Keratinocyte (primary cell): ENCODE results near the gene RERE. TPM values are rescaled to one million over a fixed set of nuclear protein-coding genes. Genes with fewer than 3 reads are reported as not detected.

Experiments used
- DNase-seq: peaks from one replicate; pipeline ENCODE4 v3.0.0-alpha.2; 2011; ENCODE audit warnings: low read depth, missing footprints, low spot score
- FAIRE-seq: peaks from 2 replicates; lab custom pipeline; 2011; peaks lifted over from hg19 to GRCh38; lab: Jason Lieb, UNC
- H2AFZ ChIP-seq: 2 replicates; pipeline ENCODE4 v1.6.0; 2012; ENCODE audit warnings: low read length, control low read depth, inconsistent platforms; ENCODE audit not compliant: control insufficient read depth
- H3K27ac ChIP-seq: 2 replicates; pipeline ENCODE4 v1.5.1; 2011; ENCODE audit warnings: low read length; ENCODE audit not compliant: control insufficient read depth, insufficient read depth
- H3K27me3 ChIP-seq: 3 replicates; pipeline ENCODE4 v1.6.0; 2011; ENCODE audit warnings: low read length; ENCODE audit not compliant: control insufficient read depth, insufficient read depth; ENCODE audit errors: extremely low read depth
- H3K36me3 ChIP-seq, 2 experiments: 2 replicates in 1 of 2; 3 replicates in 1 of 2; pipeline ENCODE4 v1.5.1; 2011; ENCODE audit warnings: low read length in 2 of 2, mild to moderate bottlenecking in 1 of 2; ENCODE audit not compliant: control insufficient read depth in 2 of 2, insufficient read depth in 2 of 2; ENCODE audit errors: extremely low read depth in 1 of 2
- H3K4me1 ChIP-seq: 3 replicates; pipeline ENCODE4 v1.5.1; 2011; ENCODE audit warnings: low read length; ENCODE audit not compliant: control insufficient read depth, insufficient read depth; ENCODE audit errors: extremely low read depth
- H3K4me2 ChIP-seq: 3 replicates; pipeline ENCODE4 v1.6.0; 2011; ENCODE audit warnings: low read depth, low read length; ENCODE audit not compliant: control insufficient read depth, insufficient read depth; ENCODE audit errors: extremely low read depth
- H3K4me3 ChIP-seq, 3 experiments: fragments of 200-600 bp in 1 of 3; sonication (generic) in 1 of 3; 2 replicates in 2 of 3; 3 replicates in 1 of 3; pipeline ENCODE4 v1.5.1; 2011 to 2016; ENCODE audit warnings: low read length in 3 of 3, mild to moderate bottlenecking in 3 of 3, control low read depth in 2 of 3, inconsistent platforms in 1 of 3, low read depth in 1 of 3, mixed read lengths in 1 of 3, mixed run types in 1 of 3, moderate library complexity in 1 of 3; ENCODE audit not compliant: control insufficient read depth in 2 of 3, insufficient read depth in 2 of 3; ENCODE audit errors: extremely low read depth in 1 of 3
- H3K79me2 ChIP-seq: 2 replicates; pipeline ENCODE4 v1.6.0; 2012; ENCODE audit warnings: low read length; ENCODE audit not compliant: control insufficient read depth, insufficient read depth
- H3K9ac ChIP-seq: 3 replicates; pipeline ENCODE4 v1.6.0; 2011; ENCODE audit warnings: low read length; ENCODE audit not compliant: control insufficient read depth, insufficient read depth; ENCODE audit errors: extremely low read depth
- H3K9me1 ChIP-seq: 3 replicates; pipeline ENCODE4 v1.6.0; 2011; ENCODE audit warnings: low read length; ENCODE audit not compliant: control insufficient read depth, insufficient read depth; ENCODE audit errors: extremely low read depth
- H3K9me3 ChIP-seq: 2 replicates; pipeline ENCODE4 v1.5.1; 2012; ENCODE audit warnings: low read depth, low read length; ENCODE audit not compliant: control insufficient read depth
- H4K20me1 ChIP-seq: 3 replicates; pipeline ENCODE4 v1.6.0; 2011; ENCODE audit warnings: low read length; ENCODE audit not compliant: control insufficient read depth, insufficient read depth; ENCODE audit errors: extremely low read depth
- EZH2 ChIP-seq: IDR thresholded peaks from one replicate; pipeline ENCODE4 v1.6.1; 2012; ENCODE audit warnings: inconsistent platforms, mild to moderate bottlenecking, low read length, moderate library complexity
- dilution Hi-C: fragments of 300-500 bp; cut with MboI; formaldehyde crosslinking; loops from one replicate; pipeline ENCODE4 v1.7.0; 2020; ENCODE audit warnings: low sequenced_read_pairs; ENCODE audit not compliant: extremely low pct_ligation_motif_present
- polyA plus RNA-seq, 5 experiments: library from polyadenylated mRNA; depleted of rRNA in 3 of 5; stranded (reverse) in 3 of 5; stranded (forward) in 1 of 5; unstranded in 1 of 5; fragments of >200 nt; gene quantifications; 1 replicate in 1 of 5; 2 replicates in 3 of 5; 3 replicates in 1 of 5; pipeline versions ENCODE4 v1.2.1 to v1.2.3, GENCODE V29; 2011 to 2012; ENCODE audit warnings: missing spikeins in 2 of 5, low read depth in 1 of 5, low replicate concordance in 1 of 5
- TF ChIP-seq, protein P1 (sequence below), 3 experiments: IDR thresholded peaks in 1 of 3; conservative IDR thresholded peaks in 1 of 3; optimal IDR thresholded peaks in 1 of 3; 2 replicates in 2 of 3; 3 replicates in 1 of 3; pipeline versions ENCODE3 to v1.5.1; 2011; ENCODE audit warnings: low read length in 3 of 3, mild to moderate bottlenecking in 3 of 3, moderate library complexity in 2 of 3, control low read depth in 1 of 3, inconsistent platforms in 1 of 3; ENCODE audit not compliant: insufficient read depth in 2 of 3; ENCODE audit errors: extremely low read depth in 1 of 3

RERE gene
- polyA plus RNA-seq, 1 donor (not counting 4 experiments of a cell fraction or from before 2014, with no cell fraction given): 3.8 TPM

DNA sequence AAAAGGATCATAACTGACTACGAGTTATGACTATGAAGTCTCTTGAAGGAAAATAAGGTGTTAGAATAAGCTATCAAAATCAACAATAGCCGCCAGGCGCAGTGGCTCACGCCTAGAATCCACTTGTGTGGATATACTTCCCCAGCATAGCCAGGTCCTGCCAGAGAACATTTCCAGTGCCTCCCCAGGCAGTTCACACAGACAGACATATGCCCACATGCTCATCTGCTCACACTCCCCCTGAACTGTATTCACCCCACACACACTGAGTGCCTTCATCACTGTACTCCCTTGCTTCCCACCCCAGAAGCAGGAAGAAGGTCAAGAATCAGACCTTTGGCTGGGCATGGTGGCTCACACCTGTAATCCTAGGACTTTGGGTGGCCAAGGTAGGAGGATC is 6.5 kb downstream of the RERE start:
- Histone ChIP-seq H3K9ac (no peak overlapping the region), H3K27ac (no peak overlapping the region), H3K79me2 (peaks cover 24% of the 10 kb centered on the region), H2AFZ (no peak overlapping the region), H3K9me3 (no peaks in the 10 kb centered on the region), H3K4me3 (no peak overlapping the region), H3K9me1 (peaks cover 2% of the 10 kb centered on the region), H4K20me1 (no peaks in the 10 kb centered on the region), H3K36me3 (no peaks in the 10 kb centered on the region), H3K4me1 (peaks cover 12% of the 10 kb centered on the region), H3K4me2 (no peak overlapping the region), H3K27me3 (no peaks in the 10 kb centered on the region)
- FAIRE-seq (no peak), DNase-seq (no peak)
- TF ChIP-seq EZH2: no peak
- TF ChIP-seq, protein P1, sequence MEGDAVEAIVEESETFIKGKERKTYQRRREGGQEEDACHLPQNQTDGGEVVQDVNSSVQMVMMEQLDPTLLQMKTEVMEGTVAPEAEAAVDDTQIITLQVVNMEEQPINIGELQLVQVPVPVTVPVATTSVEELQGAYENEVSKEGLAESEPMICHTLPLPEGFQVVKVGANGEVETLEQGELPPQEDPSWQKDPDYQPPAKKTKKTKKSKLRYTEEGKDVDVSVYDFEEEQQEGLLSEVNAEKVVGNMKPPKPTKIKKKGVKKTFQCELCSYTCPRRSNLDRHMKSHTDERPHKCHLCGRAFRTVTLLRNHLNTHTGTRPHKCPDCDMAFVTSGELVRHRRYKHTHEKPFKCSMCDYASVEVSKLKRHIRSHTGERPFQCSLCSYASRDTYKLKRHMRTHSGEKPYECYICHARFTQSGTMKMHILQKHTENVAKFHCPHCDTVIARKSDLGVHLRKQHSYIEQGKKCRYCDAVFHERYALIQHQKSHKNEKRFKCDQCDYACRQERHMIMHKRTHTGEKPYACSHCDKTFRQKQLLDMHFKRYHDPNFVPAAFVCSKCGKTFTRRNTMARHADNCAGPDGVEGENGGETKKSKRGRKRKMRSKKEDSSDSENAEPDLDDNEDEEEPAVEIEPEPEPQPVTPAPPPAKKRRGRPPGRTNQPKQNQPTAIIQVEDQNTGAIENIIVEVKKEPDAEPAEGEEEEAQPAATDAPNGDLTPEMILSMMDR (optimal IDR thresholded peaks at IDR 0.05 in 1 of 3, IDR thresholded peaks at IDR 0.05 in 1 of 3, conservative IDR thresholded peaks at IDR 0.05 in 1 of 3; ENCODE audit: extremely low read depth in 1 of 3, insufficient read depth in 2 of 3, low read length in 3 of 3): no peak
- dilution Hi-C loops: no loop called here

DNA sequence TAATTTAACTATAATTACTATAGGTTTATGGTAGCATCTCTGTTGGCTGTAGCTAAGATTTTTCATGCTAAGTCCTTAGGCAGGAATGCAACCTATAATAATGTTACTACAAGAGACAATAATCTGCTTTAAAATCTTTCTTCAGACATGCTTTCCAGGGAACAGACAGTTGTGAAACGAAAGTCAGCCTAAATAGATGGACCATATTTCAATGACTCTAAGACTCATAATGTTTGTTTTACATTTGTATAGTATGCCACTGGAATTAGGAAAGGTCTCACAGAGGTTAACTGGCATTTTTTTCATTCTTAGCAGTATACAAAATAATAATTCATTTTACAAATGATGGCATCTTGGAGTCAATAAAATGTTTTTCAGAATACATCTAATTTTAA is 8.1 kb downstream of the RERE start:
- no peak overlapping the region for H3K4me2 ChIP-seq
- no peak overlapping the region for H3K27ac ChIP-seq
- no peak overlapping the region for H3K9ac ChIP-seq
- no peak overlapping the region for H2AFZ ChIP-seq
- H4K20me1 ChIP-seq: no peaks in the 10 kb centered on the region
- FAIRE-seq (no peak), DNase-seq (no peak)
- no peaks in the 10 kb centered on the region for H3K36me3 ChIP-seq
- TF ChIP-seq, protein P1 (optimal IDR thresholded peaks at IDR 0.05 in 1 of 3, IDR thresholded peaks at IDR 0.05 in 1 of 3, conservative IDR thresholded peaks at IDR 0.05 in 1 of 3; ENCODE audit: extremely low read depth in 1 of 3, insufficient read depth in 2 of 3, low read length in 3 of 3): no peak
- TF ChIP-seq EZH2: no peak
- H3K9me1 ChIP-seq: peaks cover 2% of the 10 kb centered on the region
- no peaks in the 10 kb centered on the region for H3K27me3 ChIP-seq
- H3K9me3 ChIP-seq: no peaks in the 10 kb centered on the region
- no peak overlapping the region for H3K4me3 ChIP-seq
- H3K4me1 ChIP-seq: peaks cover 5% of the 10 kb centered on the region
- dilution Hi-C loops: no loop called here
- peaks cover 12% of the 10 kb centered on the region for H3K79me2 ChIP-seq
